Keratinocyte (primary cell): ENCODE measurements around the gene KHSRP. TPM values are rescaled to one million over a fixed set of nuclear protein-coding genes. Genes with fewer than 3 reads are reported as not detected.

Source experiments
- DNase-seq: peaks from one replicate; pipeline ENCODE4 v3.0.0-alpha.2; 2011; ENCODE audit warnings: low read depth, missing footprints, low spot score
- FAIRE-seq: peaks from 2 replicates; lab custom pipeline; 2011; peaks lifted over from hg19 to GRCh38; lab: Jason Lieb, UNC
- H2AFZ ChIP-seq: 2 replicates; pipeline ENCODE4 v1.6.0; 2012; ENCODE audit warnings: low read length, control low read depth, inconsistent platforms; ENCODE audit not compliant: control insufficient read depth
- H3K27ac ChIP-seq: 2 replicates; pipeline ENCODE4 v1.5.1; 2011; ENCODE audit warnings: low read length; ENCODE audit not compliant: control insufficient read depth, insufficient read depth
- H3K27me3 ChIP-seq: 3 replicates; pipeline ENCODE4 v1.6.0; 2011; ENCODE audit warnings: low read length; ENCODE audit not compliant: control insufficient read depth, insufficient read depth; ENCODE audit errors: extremely low read depth
- H3K36me3 ChIP-seq, 2 experiments: 2 replicates in 1 of 2; 3 replicates in 1 of 2; pipeline ENCODE4 v1.5.1; 2011; ENCODE audit warnings: low read length in 2 of 2, mild to moderate bottlenecking in 1 of 2; ENCODE audit not compliant: control insufficient read depth in 2 of 2, insufficient read depth in 2 of 2; ENCODE audit errors: extremely low read depth in 1 of 2
- H3K4me1 ChIP-seq: 3 replicates; pipeline ENCODE4 v1.5.1; 2011; ENCODE audit warnings: low read length; ENCODE audit not compliant: control insufficient read depth, insufficient read depth; ENCODE audit errors: extremely low read depth
- H3K4me2 ChIP-seq: 3 replicates; pipeline ENCODE4 v1.6.0; 2011; ENCODE audit warnings: low read depth, low read length; ENCODE audit not compliant: control insufficient read depth, insufficient read depth; ENCODE audit errors: extremely low read depth
- H3K4me3 ChIP-seq, 3 experiments: fragments of 200-600 bp in 1 of 3; sonication (generic) in 1 of 3; 2 replicates in 2 of 3; 3 replicates in 1 of 3; pipeline ENCODE4 v1.5.1; 2011 to 2016; ENCODE audit warnings: low read length in 3 of 3, mild to moderate bottlenecking in 3 of 3, control low read depth in 2 of 3, inconsistent platforms in 1 of 3, low read depth in 1 of 3, mixed read lengths in 1 of 3, mixed run types in 1 of 3, moderate library complexity in 1 of 3; ENCODE audit not compliant: control insufficient read depth in 2 of 3, insufficient read depth in 2 of 3; ENCODE audit errors: extremely low read depth in 1 of 3
- H3K79me2 ChIP-seq: 2 replicates; pipeline ENCODE4 v1.6.0; 2012; ENCODE audit warnings: low read length; ENCODE audit not compliant: control insufficient read depth, insufficient read depth
- H3K9ac ChIP-seq: 3 replicates; pipeline ENCODE4 v1.6.0; 2011; ENCODE audit warnings: low read length; ENCODE audit not compliant: control insufficient read depth, insufficient read depth; ENCODE audit errors: extremely low read depth
- H3K9me1 ChIP-seq: 3 replicates; pipeline ENCODE4 v1.6.0; 2011; ENCODE audit warnings: low read length; ENCODE audit not compliant: control insufficient read depth, insufficient read depth; ENCODE audit errors: extremely low read depth
- H3K9me3 ChIP-seq: 2 replicates; pipeline ENCODE4 v1.5.1; 2012; ENCODE audit warnings: low read depth, low read length; ENCODE audit not compliant: control insufficient read depth
- H4K20me1 ChIP-seq: 3 replicates; pipeline ENCODE4 v1.6.0; 2011; ENCODE audit warnings: low read length; ENCODE audit not compliant: control insufficient read depth, insufficient read depth; ENCODE audit errors: extremely low read depth
- CTCF ChIP-seq, 3 experiments: IDR thresholded peaks in 1 of 3; conservative IDR thresholded peaks in 1 of 3; optimal IDR thresholded peaks in 1 of 3; 2 replicates in 2 of 3; 3 replicates in 1 of 3; pipeline versions ENCODE3 to v1.5.1; 2011; ENCODE audit warnings: low read length in 3 of 3, mild to moderate bottlenecking in 3 of 3, moderate library complexity in 2 of 3, control low read depth in 1 of 3, inconsistent platforms in 1 of 3; ENCODE audit not compliant: insufficient read depth in 2 of 3; ENCODE audit errors: extremely low read depth in 1 of 3
- EZH2 ChIP-seq: IDR thresholded peaks from one replicate; pipeline ENCODE4 v1.6.1; 2012; ENCODE audit warnings: inconsistent platforms, mild to moderate bottlenecking, low read length, moderate library complexity
- dilution Hi-C: fragments of 300-500 bp; cut with MboI; formaldehyde crosslinking; loops from one replicate; pipeline ENCODE4 v1.7.0; 2020; ENCODE audit warnings: low sequenced_read_pairs; ENCODE audit not compliant: extremely low pct_ligation_motif_present
- polyA plus RNA-seq, 5 experiments: library from polyadenylated mRNA; depleted of rRNA in 3 of 5; stranded (reverse) in 3 of 5; stranded (forward) in 1 of 5; unstranded in 1 of 5; fragments of >200 nt; gene quantifications; 1 replicate in 1 of 5; 2 replicates in 3 of 5; 3 replicates in 1 of 5; pipeline versions ENCODE4 v1.2.1 to v1.2.3, GENCODE V29; 2011 to 2012; ENCODE audit warnings: missing spikeins in 2 of 5, low read depth in 1 of 5, low replicate concordance in 1 of 5

The KHSRP gene
- polyA plus RNA-seq, 1 donor (not counting 4 experiments of a cell fraction or from before 2014, with no cell fraction given) = 56.6 TPM

- H3K9ac ChIP-seq = no peak overlapping the region
- FAIRE-seq (no peak), DNase-seq (no peak)
- H3K27ac ChIP-seq = no peak overlapping the region
- no peak overlapping the region for H3K4me2 ChIP-seq
- peak in 1 of 3 experiments; percentile 41 for TF ChIP-seq CTCF (optimal IDR thresholded peaks at IDR 0.05 in 1 of 3, IDR thresholded peaks at IDR 0.05 in 1 of 3, conservative IDR thresholded peaks at IDR 0.05 in 1 of 3; ENCODE audit: extremely low read depth in 1 of 3, insufficient read depth in 2 of 3, low read length in 3 of 3)
- no peak for TF ChIP-seq EZH2
- H4K20me1 ChIP-seq = peaks cover 5% of the 10 kb centered on the region
- peaks cover 43 to 67% of the 10 kb centered on the region in 2 experiments for H3K36me3 ChIP-seq
- dilution Hi-C loops = no loop called here
- peaks cover 2% of the 10 kb centered on the region for H3K4me1 ChIP-seq
- no peaks in the 10 kb centered on the region for H3K9me1 ChIP-seq
- H2AFZ ChIP-seq = no peak overlapping the region
- no peaks in the 10 kb centered on the region for H3K9me3 ChIP-seq
- no peak overlapping the region for H3K4me3 ChIP-seq
- H3K27me3 ChIP-seq = no peaks in the 10 kb centered on the region
- H3K79me2 ChIP-seq = peaks cover 48% of the 10 kb centered on the region
These were observed 6.7 kb downstream of the KHSRP start for GRCh38 chr19:6417713-6418561.

GRCh38 chr19:6416658-6417405, 7.8 kb downstream of the KHSRP start:
- Histone ChIP-seq H3K4me2 (no peak overlapping the region), H3K4me1 (no peaks in the 10 kb centered on the region), H3K27me3 (no peaks in the 10 kb centered on the region), H4K20me1 (no peaks in the 10 kb centered on the region), H3K79me2 (peaks cover 37% of the 10 kb centered on the region), H3K4me3 (no peak overlapping the region), H3K36me3 (peaks cover 42 to 63% of the 10 kb centered on the region in 2 experiments), H3K27ac (no peak overlapping the region), H3K9ac (no peak overlapping the region), H3K9me3 (no peaks in the 10 kb centered on the region), H3K9me1 (no peaks in the 10 kb centered on the region), H2AFZ (no peak overlapping the region)
- dilution Hi-C loops = no loop called here
- FAIRE-seq (no peak), DNase-seq (no peak)
- TF ChIP-seq EZH2 (no peak), CTCF (optimal IDR thresholded peaks at IDR 0.05 in 1 of 3, IDR thresholded peaks at IDR 0.05 in 1 of 3, conservative IDR thresholded peaks at IDR 0.05 in 1 of 3; ENCODE audit: extremely low read depth in 1 of 3, insufficient read depth in 2 of 3, low read length in 3 of 3) (no peak)
